Natural killer cell (primary cell): ENCODE measurements around the gene PARVB. TPM values are rescaled to one million over a fixed set of nuclear protein-coding genes. Genes with fewer than 3 reads are reported as not detected.

Experiments
- ATAC-seq, 3 donors: fragments of 150-1000 bp in 2 of 3; fragments of 200-7000 bp in 1 of 3; cut with Tn5 transposase; 1 replicate in 1 of 3; 2 replicates in 2 of 3; pipeline ENCODE4 v1.10.0; 2021; ENCODE audit warnings: mild to moderate bottlenecking in 2 of 3, moderate library complexity in 2 of 3
- DNase-seq, 2 donors: peaks; one replicate each; pipeline versions ENCODE4 v3.0.0 to v3.0.0-alpha.2; 2013 to 2021; ENCODE audit warnings: mixed read lengths in 1 of 2
- H3K27ac ChIP-seq: one replicate; pipeline ENCODE4 v1.5.1; 2013; ENCODE audit warnings: mild to moderate bottlenecking, low read length
- H3K27me3 ChIP-seq: one replicate; pipeline ENCODE4 v1.6.1; 2013; ENCODE audit warnings: low read length; ENCODE audit not compliant: control insufficient read depth, insufficient read depth
- H3K36me3 ChIP-seq: one replicate; pipeline ENCODE4 v1.6.1; 2013; ENCODE audit warnings: low read length; ENCODE audit not compliant: control insufficient read depth, insufficient read depth
- H3K4me1 ChIP-seq: one replicate; pipeline ENCODE4 v1.6.1; 2013; ENCODE audit warnings: low read length; ENCODE audit not compliant: control insufficient read depth, insufficient read depth
- H3K4me3 ChIP-seq: one replicate; pipeline ENCODE4 v1.5.1; 2013; ENCODE audit warnings: low read length
- H3K9me3 ChIP-seq: one replicate; pipeline ENCODE4 v1.6.1; 2013; ENCODE audit warnings: low read length; ENCODE audit not compliant: control insufficient read depth, insufficient read depth
- H3K27ac Mint-ChIP-seq, 2 donors: one replicate each; pipeline ENCODE4 v1.8.0; 2022; ENCODE audit warnings: mild to moderate bottlenecking in 2 of 2, mixed read lengths in 2 of 2, moderate library complexity in 1 of 2
- H3K27me3 Mint-ChIP-seq, 2 donors: one replicate each; pipeline ENCODE4 v1.8.0; 2022; ENCODE audit warnings: low read depth in 2 of 2, mixed read lengths in 2 of 2
- H3K36me3 Mint-ChIP-seq: one replicate; pipeline ENCODE4 v1.8.0; 2022; ENCODE audit warnings: mixed read lengths
- H3K4me1 Mint-ChIP-seq, 2 donors: one replicate each; pipeline ENCODE4 v1.8.0; 2022; ENCODE audit warnings: mixed read lengths in 2 of 2
- H3K4me3 Mint-ChIP-seq: one replicate; pipeline ENCODE4 v1.8.0; 2022; ENCODE audit warnings: mild to moderate bottlenecking, moderate library complexity, mixed read lengths
- H3K9me3 Mint-ChIP-seq, 2 donors: one replicate each; pipeline ENCODE4 v1.8.0; 2022; ENCODE audit warnings: mixed read lengths in 2 of 2
- CTCF ChIP-seq: fragments of 200-600 bp; IDR thresholded peaks from one replicate; pipeline ENCODE4 v1.8.0; 2022; ENCODE audit warnings: antibody characterized with exemption
- WGBS: methylation state at CpG from one replicate; pipeline ENCODE4 v1.1.7; 2013; ENCODE audit warnings: missing lambda C conversion rate; ENCODE audit not compliant: insufficient coverage; 5-methylcytosine and 5-hydroxymethylcytosine counted together
- intact Hi-C: fragments of 100-400 bp; cut with micrococcal nuclease; formaldehyde crosslinking; loops from one replicate; pipeline ENCODE4 v1.14.2; 2022
- total RNA-seq, 4 donors: library from RNA; stranded (reverse); fragments of 120-200 nt in 1 of 4; gene quantifications; one replicate each; pipeline versions ENCODE4 v1.2.3 to v1.2.4, GENCODE V29; 2013 to 2022

The PARVB gene
- total RNA-seq, 3 donors from 2014 or later (not counting 1 experiment from before 2014, with no cell fraction given) = 2.9 to 12.5 (median 8.1) TPM

GRCh38 chr22:44037519-44038375, 13.6 kb downstream of the PARVB start:
- intact Hi-C loops = no loop called here
- Mint-ChIP-seq H3K27ac (no peak overlapping the region), H3K9me3 (no peaks in the 10 kb centered on the region), H3K36me3 (no peaks in the 10 kb centered on the region), H3K27me3 (peaks cover 0 to 4% of the 10 kb centered on the region in 2 donors), H3K4me3 (no peak overlapping the region), H3K4me1 (no peaks in the 10 kb centered on the region)
- Histone ChIP-seq H3K36me3 (no peaks in the 10 kb centered on the region), H3K4me3 (no peak overlapping the region), H3K9me3 (no peaks in the 10 kb centered on the region), H3K27ac (no peak overlapping the region), H3K4me1 (no peaks in the 10 kb centered on the region), H3K27me3 (no peaks in the 10 kb centered on the region)
- WGBS = 93% methylated on average over 9 of the region's 9 CpGs
- TF ChIP-seq CTCF = no peak
- ATAC-seq = no peak
- no peak for DNase-seq

GRCh38 chr22:44039566-44040171, 15.6 kb downstream of the PARVB start:
- H3K27ac Mint-ChIP-seq = no peak overlapping the region
- H3K4me1 ChIP-seq = no peaks in the 10 kb centered on the region

GRCh38 chr22:44042249-44043218, 18.4 kb downstream of the PARVB start:
- no peak for TF ChIP-seq CTCF
- DNase-seq (no peak), ATAC-seq (no peak)
- Histone ChIP-seq H3K27ac (no peak overlapping the region), H3K4me1 (no peaks in the 10 kb centered on the region), H3K4me3 (no peak overlapping the region), H3K27me3 (no peaks in the 10 kb centered on the region), H3K36me3 (no peaks in the 10 kb centered on the region), H3K9me3 (no peaks in the 10 kb centered on the region)
- Mint-ChIP-seq H3K9me3 (no peaks in the 10 kb centered on the region), H3K4me1 (no peaks in the 10 kb centered on the region), H3K27ac (no peak overlapping the region), H3K36me3 (no peaks in the 10 kb centered on the region), H3K27me3 (peaks cover 0 to 4% of the 10 kb centered on the region in 2 donors), H3K4me3 (no peak overlapping the region)
- intact Hi-C loops = no loop called here
- WGBS = 62% methylated on average over 20 of the region's 20 CpGs

More at GRCh38 chr22:44039566-44040171, 15.6 kb downstream of the PARVB start:
- H3K36me3 Mint-ChIP-seq = no peaks in the 10 kb centered on the region
- H3K27ac ChIP-seq = no peak overlapping the region
- H3K9me3 ChIP-seq = no peaks in the 10 kb centered on the region
- DNase-seq (no peak), ATAC-seq (no peak)
- no peaks in the 10 kb centered on the region for H3K4me1 Mint-ChIP-seq
- no peak overlapping the region for H3K4me3 Mint-ChIP-seq
- no peaks in the 10 kb centered on the region for H3K9me3 Mint-ChIP-seq
- 82% methylated on average over 7 of the region's 8 CpGs for WGBS
- H3K36me3 ChIP-seq = no peaks in the 10 kb centered on the region
- H3K27me3 ChIP-seq = no peaks in the 10 kb centered on the region
- peaks cover 0 to 4% of the 10 kb centered on the region in 2 donors for H3K27me3 Mint-ChIP-seq
- H3K4me3 ChIP-seq = no peak overlapping the region
- no peak for TF ChIP-seq CTCF
- intact Hi-C loops = no loop called here
